ENCODE results near the gene PCYOX1L. TPM values are rescaled to one million over a fixed set of nuclear protein-coding genes. Genes with fewer than 3 reads are reported as not detected.

Gene PCYOX1L
- total and polyA plus RNA-seq, 9 of the 15 experiments (the other 6 are each of a cell fraction or from before 2014, with no cell fraction given): 2.3 to 17.9 (median 6.0) TPM

- TF ChIP-seq PKNOX1 (IDR thresholded peaks at IDR 0.05) (peak; percentile 92), MAZ (CRISPR knock-in tag; conservative IDR thresholded peaks at IDR 0.05 in 1 of 2, IDR thresholded peaks at IDR 0.05 in 1 of 2) (peak in 1 of 2 experiments; percentile 58; a peak in 1 of 4 replicates), NFE2L1 (tag; IDR thresholded peaks at IDR 0.05; ENCODE audit: borderline replicate concordance, low read depth) (no peak), HNRNPH1 (optimal IDR thresholded peaks at IDR 0.05; ENCODE audit: low read depth, low read length) (no peak), EHMT2 (IDR thresholded peaks at IDR 0.05) (no peak), MXD1 (CRISPR knock-in tag; IDR thresholded peaks at IDR 0.05; ENCODE audit: borderline replicate concordance, poor library complexity, severe bottlenecking) (no peak), TBL1XR1 (IDR thresholded peaks at IDR 0.05; ENCODE audit: low read length in 2 of 2) (0 out of 4 replicates have a peak, but pooled peaks of 1 of the 2 experiments have one; percentile 17), ZNF212 (CRISPR knock-in tag; IDR thresholded peaks at IDR 0.05) (no peak), ATF1 (CRISPR knock-in tag; IDR thresholded peaks at IDR 0.05) (no peak), ATF1 (tag; IDR thresholded peaks at IDR 0.05) (peak; percentile 35; the same call in 1 of the 2 replicates), ZNF511 (CRISPR knock-in tag; IDR thresholded peaks at IDR 0.05) (0 out of 2 replicates have a peak, but pooled peaks have one; percentile 4), ETV6 (IDR thresholded peaks at IDR 0.05; ENCODE audit: borderline replicate concordance in 1 of 2, low read depth in 2 of 2, low read length in 1 of 2) (no peak), ETV6 (CRISPR knock-in tag; IDR thresholded peaks at IDR 0.05; ENCODE audit: borderline replicate concordance) (no peak), GABPA (tag; conservative IDR thresholded peaks at IDR 0.05; ENCODE audit: low read depth) (no peak), RHOXF2B (CRISPR knock-in tag; conservative IDR thresholded peaks at IDR 0.05) (no peak)
- TF ChIP-seq, protein P1, sequence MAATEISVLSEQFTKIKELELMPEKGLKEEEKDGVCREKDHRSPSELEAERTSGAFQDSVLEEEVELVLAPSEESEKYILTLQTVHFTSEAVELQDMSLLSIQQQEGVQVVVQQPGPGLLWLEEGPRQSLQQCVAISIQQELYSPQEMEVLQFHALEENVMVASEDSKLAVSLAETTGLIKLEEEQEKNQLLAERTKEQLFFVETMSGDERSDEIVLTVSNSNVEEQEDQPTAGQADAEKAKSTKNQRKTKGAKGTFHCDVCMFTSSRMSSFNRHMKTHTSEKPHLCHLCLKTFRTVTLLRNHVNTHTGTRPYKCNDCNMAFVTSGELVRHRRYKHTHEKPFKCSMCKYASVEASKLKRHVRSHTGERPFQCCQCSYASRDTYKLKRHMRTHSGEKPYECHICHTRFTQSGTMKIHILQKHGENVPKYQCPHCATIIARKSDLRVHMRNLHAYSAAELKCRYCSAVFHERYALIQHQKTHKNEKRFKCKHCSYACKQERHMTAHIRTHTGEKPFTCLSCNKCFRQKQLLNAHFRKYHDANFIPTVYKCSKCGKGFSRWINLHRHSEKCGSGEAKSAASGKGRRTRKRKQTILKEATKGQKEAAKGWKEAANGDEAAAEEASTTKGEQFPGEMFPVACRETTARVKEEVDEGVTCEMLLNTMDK (IDR thresholded peaks at IDR 0.05; ENCODE audit: borderline replicate concordance, insufficient read depth, low read depth, low read length, poor library complexity, severe bottlenecking): peak; percentile 23
Observed at GRCh38 chr5:149367249-149367971, 9.6 kb downstream of the PCYOX1L start (continued).

Measured in K562 (cell line).